MM.1S (cell line): ENCODE data around the gene PDZK1.

Experiments
- CTCF ChIP-seq: fragments of 300-600 bp; sonication (generic); IDR thresholded peaks from 2 replicates; pipeline ENCODE4 v1.5.1; 2016; ENCODE audit warnings: antibody characterized with exemption, low read length, mixed read lengths
- EZH2 ChIP-seq: fragments of 300-600 bp; sonication (generic); optimal IDR thresholded peaks from 2 replicates; pipeline ENCODE3; 2017; ENCODE audit warnings: low read depth, mild to moderate bottlenecking, antibody characterized with exemption, low read length, mixed read lengths
- EZH2phosphoT487 ChIP-seq: fragments of 300-600 bp; sonication (generic); IDR thresholded peaks from 2 replicates; pipeline ENCODE4 v1.6.1; 2018; ENCODE audit warnings: antibody characterized with exemption, low read length

DNA sequence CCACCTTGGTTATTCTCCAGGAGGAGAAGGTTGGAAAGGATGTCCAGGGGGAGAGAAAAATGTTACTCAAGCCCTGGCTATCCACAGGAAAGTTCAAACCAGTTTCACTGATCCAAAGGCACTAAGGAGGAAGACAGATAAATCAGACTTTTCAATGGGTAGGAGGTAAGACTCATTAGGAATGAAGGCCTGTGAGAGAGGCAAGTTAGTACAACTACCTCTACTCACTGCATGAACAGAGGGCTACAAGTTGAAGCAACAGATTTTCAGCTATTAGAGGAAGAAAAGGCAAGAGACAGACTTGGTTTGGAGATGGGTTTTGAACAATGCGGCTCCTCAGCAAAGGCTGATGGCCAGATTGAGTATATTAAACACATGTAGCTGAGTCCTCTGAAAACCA is 29.0 kb upstream of the PDZK1 start:
- TF ChIP-seq CTCF (no peak), EZH2 (no peak), EZH2phosphoT487 (no peak)
